Activated B cell treated with CpG ODN at 0.5 μM for 24 hours (primary cell): ENCODE data around the gene PDGFD. TPM values are rescaled to one million over a fixed set of nuclear protein-coding genes. Genes with fewer than 3 reads are reported as not detected.

Source experiments
- ATAC-seq: fragments of 200-7000 bp; cut with Tn5 transposase; one replicate; pipeline ENCODE4 v1.10.0; 2021; ENCODE audit warnings: low read depth, mild to moderate bottlenecking, moderate library complexity
- CTCF ChIA-PET: fragments of 350-600 bp; sonication (Branson Sonifier 250); formaldehyde crosslinking; loops from one replicate; lab custom pipeline; 2021; ENCODE audit warnings: antibody characterized with exemption; lab: Charles Lee
- POLR2A ChIA-PET: fragments of 350-600 bp; sonication (Branson Sonifier 250); formaldehyde crosslinking; loops from one replicate; lab custom pipeline; 2021; ENCODE audit warnings: antibody characterized with exemption; lab: Charles Lee
- DNase-seq: peaks from one replicate; pipeline ENCODE4 v3.0.0; 2022
- H3K27ac Mint-ChIP-seq: one replicate; pipeline ENCODE4 v1.8.0; 2020; ENCODE audit warnings: mixed read lengths
- H3K27me3 Mint-ChIP-seq: one replicate; pipeline ENCODE4 v1.8.0; 2021; ENCODE audit warnings: mixed read lengths
- H3K36me3 Mint-ChIP-seq: one replicate; pipeline ENCODE4 v1.8.0; 2021; ENCODE audit warnings: low read depth, mixed read lengths
- H3K4me1 Mint-ChIP-seq: one replicate; pipeline ENCODE4 v1.8.0; 2021; ENCODE audit warnings: mixed read lengths
- H3K4me3 Mint-ChIP-seq: one replicate; pipeline ENCODE4 v1.8.0; 2020; ENCODE audit warnings: mild to moderate bottlenecking, mixed read lengths
- H3K9me3 Mint-ChIP-seq: one replicate; pipeline ENCODE4 v1.8.0; 2020; ENCODE audit warnings: mixed read lengths
- intact Hi-C: fragments of 100-400 bp; cut with micrococcal nuclease; formaldehyde crosslinking; loops from one replicate; pipeline ENCODE4 v1.15.1; 2024
- total RNA-seq: library from RNA; stranded (reverse); gene quantifications from 2 replicates; pipeline ENCODE4 v1.2.3, GENCODE V29; 2022
- TF ChIP-seq, protein P1 (sequence below): fragments of 200-600 bp; IDR thresholded peaks from one replicate; pipeline ENCODE4 v1.8.0; 2022; ENCODE audit warnings: antibody characterized with exemption, mild to moderate bottlenecking

PDGFD gene
- total RNA-seq, 1 donor from 2014 or later: 0.53 TPM

DNA sequence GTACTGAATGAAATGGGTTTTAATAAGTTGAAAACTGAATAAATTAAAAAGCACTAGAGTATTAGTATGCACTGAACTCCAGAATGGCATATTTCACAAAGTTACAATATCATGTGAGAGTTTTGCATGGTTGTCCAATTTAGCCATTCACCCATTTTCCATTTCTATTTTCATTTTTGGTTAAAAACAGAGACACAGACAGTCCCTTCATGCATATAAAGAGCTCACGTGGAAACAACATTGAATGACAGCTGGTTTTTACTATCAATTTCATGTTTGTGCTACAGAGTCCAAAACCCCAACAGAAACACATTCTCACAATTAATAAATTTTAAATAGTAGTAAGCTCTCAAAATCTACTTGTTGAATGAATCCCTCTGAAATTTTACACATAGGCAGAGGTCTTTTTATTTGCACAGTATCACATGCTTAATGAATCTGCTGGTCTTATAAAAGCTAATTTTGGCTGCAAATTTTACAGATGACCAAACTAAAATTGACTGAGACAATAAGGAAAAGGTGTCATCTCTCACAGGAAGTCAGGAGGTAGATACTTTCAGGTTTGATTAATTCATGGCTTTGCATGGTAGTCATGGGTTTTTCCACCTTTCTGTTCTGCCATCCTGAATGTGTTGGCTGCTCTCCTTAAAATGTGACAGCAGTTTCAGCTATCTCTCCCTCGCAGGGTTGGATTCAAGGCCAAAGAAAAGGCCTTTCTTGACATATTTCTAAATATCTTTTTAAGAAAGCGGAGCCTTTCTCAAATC is 148.1 kb downstream of the PDGFD start:
- TF ChIP-seq, protein P1, sequence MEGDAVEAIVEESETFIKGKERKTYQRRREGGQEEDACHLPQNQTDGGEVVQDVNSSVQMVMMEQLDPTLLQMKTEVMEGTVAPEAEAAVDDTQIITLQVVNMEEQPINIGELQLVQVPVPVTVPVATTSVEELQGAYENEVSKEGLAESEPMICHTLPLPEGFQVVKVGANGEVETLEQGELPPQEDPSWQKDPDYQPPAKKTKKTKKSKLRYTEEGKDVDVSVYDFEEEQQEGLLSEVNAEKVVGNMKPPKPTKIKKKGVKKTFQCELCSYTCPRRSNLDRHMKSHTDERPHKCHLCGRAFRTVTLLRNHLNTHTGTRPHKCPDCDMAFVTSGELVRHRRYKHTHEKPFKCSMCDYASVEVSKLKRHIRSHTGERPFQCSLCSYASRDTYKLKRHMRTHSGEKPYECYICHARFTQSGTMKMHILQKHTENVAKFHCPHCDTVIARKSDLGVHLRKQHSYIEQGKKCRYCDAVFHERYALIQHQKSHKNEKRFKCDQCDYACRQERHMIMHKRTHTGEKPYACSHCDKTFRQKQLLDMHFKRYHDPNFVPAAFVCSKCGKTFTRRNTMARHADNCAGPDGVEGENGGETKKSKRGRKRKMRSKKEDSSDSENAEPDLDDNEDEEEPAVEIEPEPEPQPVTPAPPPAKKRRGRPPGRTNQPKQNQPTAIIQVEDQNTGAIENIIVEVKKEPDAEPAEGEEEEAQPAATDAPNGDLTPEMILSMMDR: no peak
- intact Hi-C loops: no loop called here
- DNase-seq (no peak), ATAC-seq (no peak)
- ChIA-PET CTCF (no interaction called here), POLR2A (no interaction called here)
- H3K27me3 Mint-ChIP-seq: no peaks in the 10 kb centered on the region
- no peaks in the 10 kb centered on the region for H3K9me3 Mint-ChIP-seq
- H3K36me3 Mint-ChIP-seq: no peaks in the 10 kb centered on the region
- no peak overlapping the region for H3K27ac Mint-ChIP-seq
- H3K4me1 Mint-ChIP-seq: peaks cover 8% of the 10 kb centered on the region
- no peak overlapping the region for H3K4me3 Mint-ChIP-seq

DNA sequence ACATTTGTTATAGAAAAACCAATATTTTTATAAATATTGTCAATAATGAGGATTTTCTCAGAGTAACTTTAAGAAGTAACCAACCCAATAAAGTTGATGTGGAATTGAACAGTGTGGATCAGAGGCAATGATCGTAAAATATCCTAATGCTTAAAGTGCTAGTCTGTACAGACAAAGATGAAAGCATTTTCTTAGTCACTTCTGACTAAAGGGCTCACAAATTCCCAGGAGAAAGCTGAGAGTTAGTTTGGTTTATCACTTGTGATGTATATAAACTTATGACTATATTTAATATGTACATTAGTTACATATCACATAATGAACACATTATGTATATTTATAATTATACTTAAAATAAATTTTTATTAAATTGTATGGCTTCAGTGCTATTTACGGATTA is 152.9 kb downstream of the PDGFD start:
- DNase-seq: no peak
- ChIA-PET CTCF (no interaction called here), POLR2A (no interaction called here)
- H3K4me3 Mint-ChIP-seq: no peak overlapping the region
- peaks cover 4% of the 10 kb centered on the region for H3K4me1 Mint-ChIP-seq
- H3K27ac Mint-ChIP-seq: no peak overlapping the region
- no peak for ATAC-seq
- TF ChIP-seq, protein P1: no peak
- intact Hi-C loops: no loop called here
- no peaks in the 10 kb centered on the region for H3K9me3 Mint-ChIP-seq
- H3K36me3 Mint-ChIP-seq: no peaks in the 10 kb centered on the region
- no peaks in the 10 kb centered on the region for H3K27me3 Mint-ChIP-seq

DNA sequence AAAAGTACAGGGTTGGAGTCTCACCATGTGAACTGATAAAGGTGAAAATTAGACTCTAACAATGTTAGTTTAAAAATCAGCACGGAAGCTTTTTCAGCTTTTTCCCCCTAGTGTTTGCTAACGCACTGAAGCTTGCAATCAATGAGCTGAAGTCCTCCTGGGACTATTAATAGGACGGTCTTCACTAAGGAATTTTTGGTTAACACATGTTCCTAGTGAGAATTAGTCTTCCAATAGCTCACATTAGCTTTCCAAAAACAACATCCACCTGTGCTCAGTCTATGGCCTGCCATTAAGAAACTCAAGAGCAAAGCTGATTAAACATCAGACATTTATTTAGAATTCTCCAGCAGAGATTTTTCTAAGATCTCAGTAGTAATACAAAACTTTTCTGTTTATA is 154.2 kb downstream of the PDGFD start:
- intact Hi-C loops: loop anchor here (5.0 kb wide), 1 partner anchor 63 kb away; no protein-coding TSS in a partner anchor
- POLR2A ChIA-PET: no interaction called here
- H3K4me1 Mint-ChIP-seq: no peaks in the 10 kb centered on the region
- H3K36me3 Mint-ChIP-seq: no peaks in the 10 kb centered on the region
- H3K27ac Mint-ChIP-seq: no peak overlapping the region
- CTCF ChIA-PET: no interaction called here
- DNase-seq: no peak
- H3K9me3 Mint-ChIP-seq: no peaks in the 10 kb centered on the region
- no peaks in the 10 kb centered on the region for H3K27me3 Mint-ChIP-seq
- no peak overlapping the region for H3K4me3 Mint-ChIP-seq
- ATAC-seq: no peak
- TF ChIP-seq, protein P1: no peak

DNA sequence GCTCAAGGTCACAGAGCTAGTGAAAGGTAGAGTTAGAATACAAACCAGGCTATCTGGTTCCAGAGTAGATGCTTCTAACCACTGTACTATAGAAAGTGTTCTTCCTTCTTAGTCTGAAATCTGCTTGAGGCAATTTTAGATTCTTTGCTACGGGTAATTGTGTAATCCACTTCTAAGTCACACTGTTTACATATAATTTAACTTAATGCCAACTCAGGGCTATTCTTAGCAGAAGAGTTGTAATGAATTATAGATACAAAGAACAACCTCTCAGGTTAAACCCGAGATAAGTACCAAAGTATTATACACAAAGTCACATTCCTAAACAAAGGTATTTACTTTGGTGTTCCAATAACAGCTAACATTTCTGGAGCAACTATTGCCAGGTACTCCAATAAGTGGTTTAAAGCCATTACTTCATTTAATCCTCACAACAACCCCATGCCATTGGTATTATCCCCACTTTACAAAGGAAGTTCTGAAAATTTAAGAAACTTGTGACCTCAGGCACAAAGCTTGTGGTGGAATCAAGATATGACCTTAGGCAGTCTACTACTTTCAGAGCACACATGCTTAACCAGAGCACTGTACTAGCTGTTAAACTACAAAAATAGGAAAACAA is 158.6 kb downstream of the PDGFD start:
- no peaks in the 10 kb centered on the region for H3K36me3 Mint-ChIP-seq
- H3K27me3 Mint-ChIP-seq: no peaks in the 10 kb centered on the region
- no peaks in the 10 kb centered on the region for H3K9me3 Mint-ChIP-seq
- DNase-seq: no peak
- no peak for ATAC-seq
- no peak overlapping the region for H3K27ac Mint-ChIP-seq
- no peak overlapping the region for H3K4me3 Mint-ChIP-seq
- no peaks in the 10 kb centered on the region for H3K4me1 Mint-ChIP-seq
- ChIA-PET POLR2A (no interaction called here), CTCF (no interaction called here)
- TF ChIP-seq, protein P1: no peak
- intact Hi-C loops: loop anchor here (5.0 kb wide), 1 partner anchor 67 kb away; no protein-coding TSS in a partner anchor

DNA sequence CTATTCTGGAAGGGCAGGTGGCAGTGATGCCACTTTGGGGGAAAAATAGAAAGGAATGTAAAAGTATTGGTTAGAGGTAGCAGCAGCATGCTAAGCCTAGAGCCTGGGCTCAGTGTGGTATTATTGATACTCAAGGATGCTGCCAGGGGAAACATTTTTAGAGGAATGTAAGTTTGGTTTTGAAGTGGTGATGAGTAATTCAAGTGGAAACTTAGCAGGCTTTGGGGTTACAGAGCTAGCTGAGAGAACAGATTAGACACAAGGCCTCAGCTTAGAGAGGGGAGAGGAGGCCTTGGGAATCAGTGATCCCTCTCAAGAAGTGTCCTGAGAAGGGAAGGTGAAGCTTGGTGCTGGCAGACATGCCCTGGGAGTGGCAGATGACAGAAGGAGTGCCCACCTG is 160.5 kb downstream of the PDGFD start:
- POLR2A ChIA-PET: no interaction called here
- no peaks in the 10 kb centered on the region for H3K27me3 Mint-ChIP-seq
- no peak overlapping the region for H3K27ac Mint-ChIP-seq
- TF ChIP-seq, protein P1: no peak
- intact Hi-C loops: no loop called here
- CTCF ChIA-PET: no interaction called here
- no peaks in the 10 kb centered on the region for H3K4me1 Mint-ChIP-seq
- no peak for ATAC-seq
- no peaks in the 10 kb centered on the region for H3K36me3 Mint-ChIP-seq
- no peak overlapping the region for H3K4me3 Mint-ChIP-seq
- no peak for DNase-seq
- H3K9me3 Mint-ChIP-seq: no peaks in the 10 kb centered on the region
